HepG2 (cell line): Measurements from ENCODE around the gene FRAS1. TPM values are rescaled to one million over a fixed set of nuclear protein-coding genes. Genes with fewer than 3 reads are reported as not detected.

Source experiments
- ATAC-seq: fragments of 200-7000 bp; cut with Tn5 transposase; 3 replicates; pipeline ENCODE4 v1.9.1; 2020; ENCODE audit warnings: mild to moderate bottlenecking, moderate library complexity
- BruUV-seq: library from RNA; stranded (reverse); fragments of 400-500 nt; replicated peaks from 2 replicates; lab custom pipeline; 2021; lab: Mats Ljungman, UMichigan
- CTCF ChIA-PET: fragments of 300-600 bp; formaldehyde crosslinking; extraction: SDS; loops from one replicate; lab custom pipeline; 2021; ENCODE audit warnings: low total read pairs, inconsistent platforms, low intra/inter-chr PET ratio; lab: Yijun Ruan, JAX
- POLR2A ChIA-PET: fragments of 350-600 bp; sonication (Branson Sonifier 250); formaldehyde crosslinking; loops from one replicate; lab custom pipeline; 2020; ENCODE audit warnings: antibody characterized with exemption, inconsistent platforms; lab: Yijun Ruan, JAX
- DNase-seq: peaks from one replicate; pipeline ENCODE4 v3.0.0-alpha.2; 2015; ENCODE audit warnings: low spot score
- FAIRE-seq: peaks from 3 replicates; lab custom pipeline; 2011; peaks lifted over from hg19 to GRCh38; lab: Jason Lieb, UNC
- H2AFZ ChIP-seq: one replicate; pipeline ENCODE4 v1.6.1; 2011; ENCODE audit warnings: low read length, inconsistent platforms
- H3K27ac ChIP-seq: fragments of 300-600 bp; 3 replicates; pipeline ENCODE4 v1.8.0; 2011; ENCODE audit warnings: mixed run types, mild to moderate bottlenecking, mixed read lengths, low read length, inconsistent platforms; ENCODE audit not compliant: insufficient read depth; ENCODE audit errors: extremely low read length
- H3K27me3 ChIP-seq, 2 experiments: fragments of 200-600 bp in 1 of 2; 2 replicates in 1 of 2; 3 replicates in 1 of 2; pipeline versions ENCODE4 v1.6.0 to v1.8.0; 2011; ENCODE audit warnings: low read length in 2 of 2, mild to moderate bottlenecking in 2 of 2, moderate library complexity in 2 of 2, inconsistent platforms in 1 of 2; ENCODE audit not compliant: insufficient read depth in 2 of 2, control insufficient read depth in 1 of 2
- H3K36me3 ChIP-seq, 2 experiments: fragments of 200-600 bp in 1 of 2; replicated peaks in 1 of 2; 2 replicates in 1 of 2; 3 replicates in 1 of 2; pipeline versions ENCODE4 v1.5.1 to v1.8.0; 2011; ENCODE audit warnings: low read length in 2 of 2, inconsistent platforms in 1 of 2; ENCODE audit not compliant: insufficient read depth in 2 of 2, control insufficient read depth in 1 of 2
- H3K4me1 ChIP-seq: 2 replicates; pipeline ENCODE4 v1.5.1; 2012; ENCODE audit warnings: low read length, inconsistent platforms; ENCODE audit not compliant: insufficient read depth
- H3K4me2 ChIP-seq: 2 replicates; pipeline ENCODE4 v1.6.0; 2011; ENCODE audit warnings: low read depth, low read length, inconsistent platforms
- H3K4me3 ChIP-seq, 3 experiments: fragments of 200-600 bp in 1 of 3; sonication (generic), shearing (Covaris generic) in 1 of 3; replicated peaks in 1 of 3; 2 replicates each; pipeline ENCODE4 v1.5.1; 2011 to 2016; ENCODE audit warnings: low read length in 3 of 3, inconsistent platforms in 2 of 3, low read depth in 2 of 3, mild to moderate bottlenecking in 2 of 3, control low read depth in 1 of 3, mixed read lengths in 1 of 3; ENCODE audit not compliant: insufficient read depth in 1 of 3
- H3K79me2 ChIP-seq: one replicate; pipeline ENCODE4 v1.6.1; 2011; ENCODE audit warnings: low read length, inconsistent platforms; ENCODE audit not compliant: insufficient read depth
- H3K9ac ChIP-seq: 2 replicates; pipeline ENCODE4 v1.6.0; 2011; ENCODE audit warnings: mild to moderate bottlenecking, low read depth, low read length, inconsistent platforms; ENCODE audit not compliant: insufficient read depth
- H3K9me3 ChIP-seq: 2 replicates; pipeline ENCODE4 v1.5.1; 2012; ENCODE audit warnings: mild to moderate bottlenecking, low read length
- H4K20me1 ChIP-seq: 2 replicates; pipeline ENCODE4 v1.6.0; 2011; ENCODE audit warnings: inconsistent platforms, mild to moderate bottlenecking, low read length, moderate library complexity; ENCODE audit not compliant: insufficient read depth
- CREB1 ChIP-seq, 2 experiments: fragments of 450-650 bp in 1 of 2; IDR thresholded peaks; 2 replicates each; pipeline ENCODE4 v1.6.1; 2016 to 2017; ENCODE audit warnings: control low read depth in 1 of 2, mild to moderate bottlenecking in 1 of 2, missing compliant biosample characterization in 1 of 2, missing genetic modification characterization in 1 of 2
- GABPA ChIP-seq, 2 experiments: IDR thresholded peaks; 2 replicates each; pipeline ENCODE4 v1.6.1; 2011 to 2016; ENCODE audit warnings: low read depth in 2 of 2, low read length in 1 of 2, missing biosample characterization in 1 of 2, missing genetic modification characterization in 1 of 2
- NR2F2 ChIP-seq: IDR thresholded peaks from 2 replicates; pipeline ENCODE4 v1.6.1; 2012; ENCODE audit warnings: low read depth, inconsistent platforms, borderline replicate concordance
- ZNF878 ChIP-seq: sonication (generic); formaldehyde crosslinking; IDR thresholded peaks from 2 replicates; pipeline ENCODE4 v1.8.1; 2023; ENCODE audit warnings: mild to moderate bottlenecking, missing genetic modification reagents, moderate library complexity
- WGBS: methylation state at CpG from one replicate; pipeline ENCODE4 v1.1.6; 2017; ENCODE audit warnings: low lambda C conversion rate; 5-methylcytosine and 5-hydroxymethylcytosine counted together
- in situ Hi-C: cut with HindIII; loops from 2 replicates; pipeline ENCODE4 v1.10.0; 2017; ENCODE audit warnings: low pct_unique_long_range_greater_than_20kb; ENCODE audit not compliant: extremely low pct_ligation_motif_present
- intact Hi-C: fragments of 100-400 bp; cut with micrococcal nuclease; formaldehyde crosslinking; loops from one replicate; pipeline ENCODE4 v1.10.0; 2022; ENCODE audit not compliant: unreplicated experiment
- polyA plus RNA-seq, 8 experiments: library from polyadenylated mRNA; depleted of rRNA in 3 of 8; stranded (reverse) in 7 of 8; unstranded in 1 of 8; fragments of >200 nt; fragmentation: Illumina TruSeq in 4 of 8; extraction: Trizol in 4 of 8; gene quantifications; 2 replicates each; pipeline versions ENCODE4 v1.2.1 to v1.2.3, GENCODE V29; 2011 to 2016; ENCODE audit warnings: low read depth in 4 of 8, missing spikeins in 1 of 8, mixed read lengths in 1 of 8; ENCODE audit not compliant: insufficient read depth in 1 of 8
- total RNA-seq, 5 experiments: library from RNA; depleted of rRNA; stranded (reverse); fragments of >200 nt; fragmentation: Illumina TruSeq; extraction: Trizol; gene quantifications; 2 replicates each; pipeline ENCODE4 v1.2.3, GENCODE V29; 2016; ENCODE audit warnings: low read depth in 1 of 5
- TF ChIP-seq, protein P1 (sequence below): IDR thresholded peaks from 2 replicates; pipeline ENCODE4 v1.6.1; 2018; ENCODE audit warnings: missing genetic modification reagents, mild to moderate bottlenecking, missing compliant biosample characterization
- TF ChIP-seq, protein P2 (sequence below): sonication (generic); formaldehyde crosslinking; IDR thresholded peaks from 2 replicates; pipeline ENCODE4 v1.5.0; 2020; ENCODE audit warnings: missing genetic modification reagents, mild to moderate bottlenecking, borderline replicate concordance
- TF ChIP-seq, protein P3 (sequence below): sonication (generic); formaldehyde crosslinking; IDR thresholded peaks from 2 replicates; pipeline ENCODE4 v1.4.0; 2020; ENCODE audit warnings: missing genetic modification reagents, borderline replicate concordance
- TF ChIP-seq, protein P4 (sequence below): sonication (generic); formaldehyde crosslinking; IDR thresholded peaks from 2 replicates; pipeline ENCODE4 v1.5.0; 2020; ENCODE audit warnings: mild to moderate bottlenecking, missing genetic modification reagents

The FRAS1 gene
- total and polyA plus RNA-seq, 2 of the 13 experiments (the other 11 are each of a cell fraction or from before 2014, with no cell fraction given) = 22.5 to 31.6 TPM

DNA sequence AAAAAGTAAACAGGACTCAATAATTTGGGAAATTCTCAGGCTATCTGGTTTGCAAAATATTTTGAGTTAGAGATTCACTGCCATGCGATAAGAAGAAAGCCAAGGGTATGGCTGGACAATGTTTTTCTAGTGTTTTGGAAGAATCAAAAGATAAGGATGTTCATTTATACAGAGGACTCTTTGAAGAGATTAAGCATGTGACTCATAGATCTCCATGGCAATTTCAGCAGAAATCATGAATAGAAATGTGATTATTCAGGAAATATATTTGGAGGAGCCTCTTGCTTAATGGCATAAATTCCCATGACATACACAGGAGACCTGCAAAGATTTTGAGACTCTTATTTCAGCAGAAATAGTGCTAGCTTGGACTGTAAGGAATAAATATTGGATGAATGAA, 16.7 kb upstream of the FRAS1 start (continued):
- TF ChIP-seq, protein P1, sequence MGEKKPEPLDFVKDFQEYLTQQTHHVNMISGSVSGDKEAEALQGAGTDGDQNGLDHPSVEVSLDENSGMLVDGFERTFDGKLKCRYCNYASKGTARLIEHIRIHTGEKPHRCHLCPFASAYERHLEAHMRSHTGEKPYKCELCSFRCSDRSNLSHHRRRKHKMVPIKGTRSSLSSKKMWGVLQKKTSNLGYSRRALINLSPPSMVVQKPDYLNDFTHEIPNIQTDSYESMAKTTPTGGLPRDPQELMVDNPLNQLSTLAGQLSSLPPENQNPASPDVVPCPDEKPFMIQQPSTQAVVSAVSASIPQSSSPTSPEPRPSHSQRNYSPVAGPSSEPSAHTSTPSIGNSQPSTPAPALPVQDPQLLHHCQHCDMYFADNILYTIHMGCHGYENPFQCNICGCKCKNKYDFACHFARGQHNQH (CRISPR knock-in tag) = no peak
- TF ChIP-seq GABPA (IDR thresholded peaks at IDR 0.05; ENCODE audit: low read depth, low read length) (no peak), GABPA (CRISPR knock-in tag; IDR thresholded peaks at IDR 0.05; ENCODE audit: low read depth) (no peak), ZNF878 (no peak), NR2F2 (no peak)

DNA sequence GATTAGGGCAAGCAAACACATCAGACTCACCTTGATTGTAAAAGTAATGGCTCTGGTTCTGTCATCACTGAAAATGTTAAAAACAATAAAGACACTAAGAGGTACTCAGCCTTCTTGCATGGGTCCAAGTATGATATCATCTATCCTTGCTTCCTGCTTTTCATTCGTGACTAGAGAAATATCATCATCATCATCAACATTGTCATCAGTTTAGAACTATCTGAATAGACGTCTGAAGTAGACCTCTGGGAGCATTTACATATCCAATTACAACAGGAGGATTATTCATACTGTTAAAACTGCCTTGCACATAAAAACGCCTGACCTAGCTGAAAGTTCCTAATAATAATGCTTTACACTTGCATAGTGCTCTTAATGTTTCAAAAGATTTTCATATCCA, 9.8 kb upstream of the FRAS1 start:
- H3K9ac ChIP-seq = no peak overlapping the region
- TF ChIP-seq CREB1 (IDR thresholded peaks at IDR 0.05) (peak; percentile 49; the same call in 1 of the 2 replicates), CREB1 (CRISPR knock-in tag; IDR thresholded peaks at IDR 0.05) (no peak)
- TF ChIP-seq, protein P2, sequence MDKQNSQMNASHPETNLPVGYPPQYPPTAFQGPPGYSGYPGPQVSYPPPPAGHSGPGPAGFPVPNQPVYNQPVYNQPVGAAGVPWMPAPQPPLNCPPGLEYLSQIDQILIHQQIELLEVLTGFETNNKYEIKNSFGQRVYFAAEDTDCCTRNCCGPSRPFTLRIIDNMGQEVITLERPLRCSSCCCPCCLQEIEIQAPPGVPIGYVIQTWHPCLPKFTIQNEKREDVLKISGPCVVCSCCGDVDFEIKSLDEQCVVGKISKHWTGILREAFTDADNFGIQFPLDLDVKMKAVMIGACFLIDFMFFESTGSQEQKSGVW (CRISPR knock-in tag) = no peak
- TF ChIP-seq, protein P3, sequence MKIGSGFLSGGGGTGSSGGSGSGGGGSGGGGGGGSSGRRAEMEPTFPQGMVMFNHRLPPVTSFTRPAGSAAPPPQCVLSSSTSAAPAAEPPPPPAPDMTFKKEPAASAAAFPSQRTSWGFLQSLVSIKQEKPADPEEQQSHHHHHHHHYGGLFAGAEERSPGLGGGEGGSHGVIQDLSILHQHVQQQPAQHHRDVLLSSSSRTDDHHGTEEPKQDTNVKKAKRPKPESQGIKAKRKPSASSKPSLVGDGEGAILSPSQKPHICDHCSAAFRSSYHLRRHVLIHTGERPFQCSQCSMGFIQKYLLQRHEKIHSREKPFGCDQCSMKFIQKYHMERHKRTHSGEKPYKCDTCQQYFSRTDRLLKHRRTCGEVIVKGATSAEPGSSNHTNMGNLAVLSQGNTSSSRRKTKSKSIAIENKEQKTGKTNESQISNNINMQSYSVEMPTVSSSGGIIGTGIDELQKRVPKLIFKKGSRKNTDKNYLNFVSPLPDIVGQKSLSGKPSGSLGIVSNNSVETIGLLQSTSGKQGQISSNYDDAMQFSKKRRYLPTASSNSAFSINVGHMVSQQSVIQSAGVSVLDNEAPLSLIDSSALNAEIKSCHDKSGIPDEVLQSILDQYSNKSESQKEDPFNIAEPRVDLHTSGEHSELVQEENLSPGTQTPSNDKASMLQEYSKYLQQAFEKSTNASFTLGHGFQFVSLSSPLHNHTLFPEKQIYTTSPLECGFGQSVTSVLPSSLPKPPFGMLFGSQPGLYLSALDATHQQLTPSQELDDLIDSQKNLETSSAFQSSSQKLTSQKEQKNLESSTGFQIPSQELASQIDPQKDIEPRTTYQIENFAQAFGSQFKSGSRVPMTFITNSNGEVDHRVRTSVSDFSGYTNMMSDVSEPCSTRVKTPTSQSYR (CRISPR knock-in tag) = no peak
- TF ChIP-seq, protein P4, sequence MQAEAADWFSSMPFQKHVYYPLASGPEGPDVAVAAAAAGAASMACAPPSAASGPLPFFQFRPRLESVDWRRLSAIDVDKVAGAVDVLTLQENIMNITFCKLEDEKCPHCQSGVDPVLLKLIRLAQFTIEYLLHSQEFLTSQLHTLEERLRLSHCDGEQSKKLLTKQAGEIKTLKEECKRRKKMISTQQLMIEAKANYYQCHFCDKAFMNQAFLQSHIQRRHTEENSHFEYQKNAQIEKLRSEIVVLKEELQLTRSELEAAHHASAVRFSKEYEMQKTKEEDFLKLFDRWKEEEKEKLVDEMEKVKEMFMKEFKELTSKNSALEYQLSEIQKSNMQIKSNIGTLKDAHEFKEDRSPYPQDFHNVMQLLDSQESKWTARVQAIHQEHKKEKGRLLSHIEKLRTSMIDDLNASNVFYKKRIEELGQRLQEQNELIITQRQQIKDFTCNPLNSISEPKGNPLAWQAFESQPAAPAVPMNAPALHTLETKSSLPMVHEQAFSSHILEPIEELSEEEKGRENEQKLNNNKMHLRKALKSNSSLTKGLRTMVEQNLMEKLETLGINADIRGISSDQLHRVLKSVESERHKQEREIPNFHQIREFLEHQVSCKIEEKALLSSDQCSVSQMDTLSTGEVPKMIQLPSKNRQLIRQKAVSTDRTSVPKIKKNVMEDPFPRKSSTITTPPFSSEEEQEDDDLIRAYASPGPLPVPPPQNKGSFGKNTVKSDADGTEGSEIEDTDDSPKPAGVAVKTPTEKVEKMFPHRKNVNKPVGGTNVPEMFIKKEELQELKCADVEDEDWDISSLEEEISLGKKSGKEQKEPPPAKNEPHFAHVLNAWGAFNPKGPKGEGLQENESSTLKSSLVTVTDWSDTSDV (CRISPR knock-in tag) = no peak
- H3K79me2 ChIP-seq = no peaks in the 10 kb centered on the region
- 0 out of 5 replicates have a peak, but pooled peaks cover 0 to 2% of the 10 kb centered on the region in 2 experiments for H3K27me3 ChIP-seq
- no peaks in the 10 kb centered on the region for H3K9me3 ChIP-seq
- no peak overlapping the region for H2AFZ ChIP-seq
- no peaks in the 10 kb centered on the region for H4K20me1 ChIP-seq
- ATAC-seq = no peak
- no peak for DNase-seq
- in situ Hi-C loops (no loop called here), intact Hi-C loops (no loop called here)
- 33% methylated on average over 3 of the region's 3 CpGs for WGBS
- H3K4me2 ChIP-seq = no peak overlapping the region
- POLR2A ChIA-PET = no interaction called here
- no peaks in the 10 kb centered on the region for H3K36me3 ChIP-seq
- no peaks in the 10 kb centered on the region for H3K4me1 ChIP-seq
- BruUV-seq = no TSS peak
- H3K27ac ChIP-seq = no peak overlapping the region
- FAIRE-seq = no peak
- CTCF ChIA-PET = no interaction called here
- no peak overlapping the region for H3K4me3 ChIP-seq
